Activated CD8-positive, alpha-beta memory T cell treated with anti-CD3 and anti-CD28 coated beads, Interleukin-2, amount 50 U/mL, for 48 hours (primary cell): Measurements from ENCODE around the gene TEDC1.

Experiments
- DNase-seq: peaks from one replicate; pipeline ENCODE4 v3.0.0-alpha.2; 2020

Gene TEDC1

GRCh38 chr14:105498430-105499255 is 7.6 kb downstream of the TEDC1 start:
- no peak for DNase-seq

- DNase-seq = peak; percentile 47
Measured at GRCh38 chr14:105499256-105500035, 8.4 kb downstream of the TEDC1 start.

- DNase-seq = no peak
Measured at GRCh38 chr14:105500036-105500725, 9.1 kb downstream of the TEDC1 start.

- DNase-seq = no peak
Measured at GRCh38 chr14:105500726-105501101, 9.7 kb downstream of the TEDC1 start.

GRCh38 chr14:105501504-105502291 is 10.7 kb downstream of the TEDC1 start:
- DNase-seq = no peak

- DNase-seq = no peak
Measured at GRCh38 chr14:105502446-105503295, 11.6 kb downstream of the TEDC1 start.

- no peak for DNase-seq
Measured at GRCh38 chr14:105503296-105503640, 12.2 kb downstream of the TEDC1 start.

GRCh38 chr14:105503935-105504692 is 13.1 kb downstream of the TEDC1 start:
- DNase-seq = no peak

- DNase-seq = no peak
Measured at GRCh38 chr14:105505101-105505500, 14.1 kb downstream of the TEDC1 start.

- DNase-seq = no peak
Measured at GRCh38 chr14:105507247-105507646, 16.2 kb downstream of the TEDC1 start.

GRCh38 chr14:105508069-105508468 is 17.0 kb downstream of the TEDC1 start:
- no peak for DNase-seq

- DNase-seq = no peak
Measured at GRCh38 chr14:105508601-105509000, 17.6 kb downstream of the TEDC1 start.

GRCh38 chr14:105517096-105517495 is 26.1 kb downstream of the TEDC1 start:
- DNase-seq = no peak

GRCh38 chr14:105519946-105520698 is 29.1 kb downstream of the TEDC1 start:
- DNase-seq = no peak

- no peak for DNase-seq
Measured at GRCh38 chr14:105525326-105525725, 34.3 kb downstream of the TEDC1 start.

- peak; percentile 75 for DNase-seq
Measured at GRCh38 chr14:105525861-105526775, 35.1 kb downstream of the TEDC1 start, which contains the start of gene TMEM121. TMEM121 (plus strand) TSS chr14:105526583; CDS start chr14:105528835, 2,252 bp downstream.

GRCh38 chr14:105526776-105527380 is 35.8 kb downstream of the TEDC1 start:
- DNase-seq = no peak

GRCh38 chr14:105527381-105527825 is 36.4 kb downstream of the TEDC1 start:
- DNase-seq = no peak
